ENCODE data around the gene GNPAT. TPM values are rescaled to one million over a fixed set of nuclear protein-coding genes. Genes with fewer than 3 reads are reported as not detected.

GNPAT gene
- total RNA-seq, 1 donor from 2014 or later: 39.3 TPM

DNA sequence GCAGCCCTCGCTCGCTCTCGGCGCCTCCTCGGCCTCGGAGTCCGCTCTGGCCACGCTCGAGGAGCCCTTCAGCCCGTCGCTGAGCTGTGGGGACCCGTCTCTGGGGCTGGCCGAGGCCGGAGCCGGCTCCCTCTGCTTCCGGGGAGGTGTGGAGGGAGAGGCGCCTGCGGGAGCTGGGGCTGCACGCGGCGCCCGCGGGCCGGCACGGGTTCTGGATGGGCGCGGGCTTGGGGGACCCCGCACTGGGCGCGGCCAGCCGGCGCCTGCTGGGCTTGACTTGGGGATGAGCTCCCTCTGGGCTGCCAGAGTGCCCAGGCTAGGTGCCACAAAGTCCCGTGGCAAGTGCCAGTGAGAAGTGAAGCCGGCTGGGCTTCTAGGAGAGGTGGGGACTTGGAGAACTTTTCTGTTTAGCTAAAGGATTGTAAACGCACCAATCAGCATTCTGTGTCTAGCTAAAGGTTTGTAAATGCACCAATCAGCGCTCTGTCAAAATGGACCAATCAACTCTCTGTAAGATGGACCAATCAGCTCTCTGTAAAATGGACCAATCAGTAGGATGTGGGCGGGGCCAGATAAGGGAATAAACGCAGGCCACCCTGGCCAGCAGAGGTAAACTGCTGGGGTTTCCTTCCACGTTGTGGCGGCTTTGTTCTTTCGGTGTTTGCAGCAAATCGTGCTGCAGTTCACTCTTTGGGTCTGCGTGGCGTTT is 76.4 kb downstream of the GNPAT start:
- no peak for DNase-seq (ENCODE audit: low spot score)

GRCh38 chr1:231318015-231318355 is 77.0 kb downstream of the GNPAT start:
- DNase-seq (ENCODE audit: low spot score): no peak

GRCh38 chr1:231318568-231318967 is 77.6 kb downstream of the GNPAT start:
- DNase-seq (ENCODE audit: low spot score): no peak

DNA sequence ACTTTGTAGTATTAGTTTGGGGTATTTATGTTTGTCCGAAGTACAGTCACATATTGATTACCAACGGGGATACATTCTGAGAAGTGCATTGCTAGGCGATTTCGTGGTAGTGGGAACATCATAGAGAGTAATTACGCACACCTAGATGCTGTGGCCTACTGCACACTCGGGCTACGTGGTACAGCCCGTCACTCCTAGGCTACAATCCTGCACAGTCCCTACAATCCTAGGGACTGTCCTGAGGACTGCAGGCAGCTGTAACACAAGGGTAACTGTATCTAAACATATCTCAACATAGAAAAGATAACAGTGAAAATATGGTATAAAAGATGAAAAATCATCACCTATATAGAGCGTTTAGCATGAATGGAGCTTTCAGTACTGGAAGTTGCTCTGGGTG is 78.1 kb downstream of the GNPAT start:
- DNase-seq (ENCODE audit: low spot score): no peak

DNA sequence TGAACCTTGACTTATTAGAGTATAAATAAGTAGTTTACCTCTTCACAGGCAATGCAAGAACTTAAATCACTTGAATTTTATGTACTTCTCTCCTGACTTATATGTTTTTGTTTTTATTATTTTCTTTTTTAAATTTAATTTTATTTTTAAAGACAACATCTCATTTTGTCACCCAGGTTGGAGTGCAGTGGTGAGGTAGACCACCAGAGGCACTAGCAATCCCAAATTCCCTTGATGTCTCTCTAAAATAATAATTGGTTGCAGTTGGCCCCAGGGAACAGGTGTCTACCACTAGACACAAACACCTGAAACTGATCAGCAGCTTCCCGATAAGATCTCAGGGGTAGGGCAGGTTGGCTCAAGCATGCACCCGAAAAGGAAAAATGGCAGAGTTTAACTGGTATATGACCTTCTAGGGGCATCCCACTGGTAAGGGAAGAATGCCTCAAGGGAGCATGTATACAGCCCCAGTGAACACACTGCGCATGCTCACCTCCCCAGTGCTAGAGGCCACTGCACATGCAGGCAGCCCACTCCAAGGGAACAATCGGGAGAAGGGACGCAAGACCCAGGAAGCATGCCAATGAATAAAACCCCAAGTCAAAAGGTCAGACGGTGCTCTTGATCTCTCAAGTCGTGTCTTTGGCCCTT is 82.0 kb downstream of the GNPAT start:
- DNase-seq (ENCODE audit: low spot score): no peak

GRCh38 chr1:231324660-231325059 is 83.6 kb downstream of the GNPAT start:
- DNase-seq (ENCODE audit: low spot score): no peak

DNA sequence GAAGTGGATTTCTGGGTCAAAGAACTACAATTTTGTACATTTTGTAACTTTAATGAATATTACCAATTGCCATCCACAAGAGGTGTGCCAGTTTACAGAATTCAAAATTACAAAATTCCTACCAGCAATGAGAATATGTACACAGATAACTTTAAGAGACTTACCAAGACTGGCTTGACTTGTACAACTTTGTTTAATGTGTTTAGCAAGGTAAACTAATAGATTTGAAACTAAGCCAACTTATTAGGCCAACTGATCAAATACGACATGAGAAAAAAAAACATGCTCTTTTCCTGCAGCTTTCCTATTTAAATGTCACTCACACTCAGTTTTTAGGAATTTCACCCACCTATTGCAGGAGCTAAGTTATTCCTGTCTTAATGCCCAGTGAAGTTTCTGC is 85.2 kb downstream of the GNPAT start:
- DNase-seq (ENCODE audit: low spot score): no peak

Other genes with a start within 250 kb of the GNPAT start
- gene FAM89A, start 201.0 kb upstream of the GNPAT start, total RNA-seq: 4.0 TPM
- 0.03 TPM for gene TRIM67, start 79.2 kb upstream of the GNPAT start, total RNA-seq
- gene EXOC8, start 96.6 kb downstream of the GNPAT start, total RNA-seq: 15.9 TPM
- 10.6 TPM for gene SPRTN, start 97.1 kb downstream of the GNPAT start, total RNA-seq
- 49.1 TPM for gene EGLN1, start 181.1 kb downstream of the GNPAT start, total RNA-seq

Data from mucosa of gallbladder (tissue), 1 donor.